HG03139 (cell line): ENCODE results near the gene EPS8L3.
"Not testable (repeated sequence)": the region's sequence is repeated elsewhere in the genome, so short reads cannot be mapped to it uniquely, and the experiment has no call there.

Experiments used
- ATAC-seq: cut with Tn5 transposase; IDR thresholded peaks from one replicate; pipeline ENCODE4 v1.9.1; 2021; ENCODE audit not compliant: unreplicated experiment

The EPS8L3 gene

GRCh38 chr1:109763646-109764415 is at the start of gene EPS8L3:
Gene EPS8L3, minus strand, starts transcription at chr1:109763923. Its CDS starts 2,174 bp downstream, at chr1:109761749.
- ATAC-seq, result no peak

- ATAC-seq, result no peak
These were observed 49.1 kb upstream of the EPS8L3 start for GRCh38 chr1:109812691-109813393.

- ATAC-seq, result no peak
These were observed 45.0 kb upstream of the EPS8L3 start for GRCh38 chr1:109808703-109809102.

GRCh38 chr1:109807822-109808680 is 44.3 kb upstream of the EPS8L3 start:
- no peak for ATAC-seq

DNA sequence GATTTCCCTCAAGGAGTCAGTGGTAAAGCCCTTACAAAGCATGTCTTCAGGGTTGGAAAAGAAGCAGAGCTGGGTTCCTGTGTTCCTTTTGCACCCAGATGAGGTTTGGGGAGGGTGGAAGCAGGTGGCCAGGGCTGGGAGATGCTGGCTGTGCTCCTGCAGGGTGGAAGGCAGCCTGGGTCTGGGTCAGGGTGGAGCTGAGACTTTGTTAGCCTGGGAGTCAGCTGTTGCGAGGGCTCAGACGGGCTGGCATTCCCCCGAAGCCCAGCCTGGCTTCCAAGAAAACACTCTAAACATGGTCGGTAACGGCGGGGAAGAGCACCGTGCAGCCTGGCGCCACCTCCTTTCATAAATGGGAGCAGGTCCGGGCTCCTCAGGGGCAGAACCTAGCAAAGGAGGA is 43.7 kb upstream of the EPS8L3 start:
- ATAC-seq, result no peak

GRCh38 chr1:109806733-109807400 is 43.1 kb upstream of the EPS8L3 start:
- no peak for ATAC-seq

- no peak for ATAC-seq
These were observed 41.9 kb upstream of the EPS8L3 start for GRCh38 chr1:109805486-109806165.

- ATAC-seq, result no peak
These were observed 40.9 kb upstream of the EPS8L3 start for GRCh38 chr1:109804660-109805059.

DNA sequence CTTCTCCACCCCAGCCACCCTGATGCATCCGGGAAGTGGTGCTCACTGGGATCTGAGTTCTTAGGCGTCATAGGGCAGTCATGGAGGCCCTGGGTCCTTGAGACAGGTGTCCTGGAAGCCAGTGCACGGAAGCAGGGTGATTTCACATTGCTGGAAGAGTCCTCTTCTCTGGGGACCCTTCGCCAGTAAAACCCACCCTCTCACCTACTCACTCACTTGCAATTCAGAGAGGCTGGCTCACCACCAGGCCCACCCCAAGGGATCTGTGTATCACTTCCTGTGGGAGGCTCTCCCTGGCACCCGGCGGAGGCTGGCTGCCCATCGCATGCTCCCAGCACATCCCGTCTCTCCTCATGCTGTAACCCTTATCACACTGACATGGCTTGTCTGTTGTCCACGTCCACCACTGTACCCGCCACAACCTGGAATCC is 40.2 kb upstream of the EPS8L3 start:
- ATAC-seq, result no peak

DNA sequence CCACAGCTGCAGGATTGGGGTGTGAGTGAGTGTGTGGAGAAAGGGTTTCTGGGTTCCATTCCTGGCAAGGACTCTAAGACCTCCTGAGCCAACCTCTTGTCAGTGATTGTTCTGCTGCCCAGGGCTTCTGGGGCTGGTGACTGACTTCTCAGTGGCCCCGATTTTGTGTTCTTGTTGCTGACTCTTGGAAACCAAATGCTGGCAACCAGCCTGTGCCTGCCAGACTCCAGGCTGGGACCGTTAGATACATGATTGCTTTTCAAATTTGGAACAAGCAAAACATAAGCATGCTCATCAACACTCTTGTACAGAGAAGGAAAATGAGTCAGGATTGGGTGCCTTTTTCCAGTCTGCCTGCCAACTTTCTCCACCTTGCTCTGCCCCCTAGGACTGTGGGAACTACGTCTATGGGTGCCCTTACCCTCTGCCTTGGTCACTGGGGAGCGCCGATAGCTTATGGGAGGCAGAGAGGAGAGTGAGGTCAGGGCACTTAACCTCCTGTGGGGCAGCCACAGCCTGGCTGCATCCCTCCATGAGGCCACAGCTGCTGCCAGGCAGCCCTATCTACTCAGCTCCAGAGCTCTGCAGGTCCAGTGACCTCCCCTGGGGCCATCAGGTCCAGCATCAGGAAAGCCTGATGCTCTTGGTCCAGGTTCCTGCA is 39.3 kb upstream of the EPS8L3 start:
- ATAC-seq, result no peak

GRCh38 chr1:109802136-109802900 is 38.6 kb upstream of the EPS8L3 start:
- no peak for ATAC-seq

- no peak for ATAC-seq
These were observed 38.0 kb upstream of the EPS8L3 start for GRCh38 chr1:109801791-109802135.

DNA sequence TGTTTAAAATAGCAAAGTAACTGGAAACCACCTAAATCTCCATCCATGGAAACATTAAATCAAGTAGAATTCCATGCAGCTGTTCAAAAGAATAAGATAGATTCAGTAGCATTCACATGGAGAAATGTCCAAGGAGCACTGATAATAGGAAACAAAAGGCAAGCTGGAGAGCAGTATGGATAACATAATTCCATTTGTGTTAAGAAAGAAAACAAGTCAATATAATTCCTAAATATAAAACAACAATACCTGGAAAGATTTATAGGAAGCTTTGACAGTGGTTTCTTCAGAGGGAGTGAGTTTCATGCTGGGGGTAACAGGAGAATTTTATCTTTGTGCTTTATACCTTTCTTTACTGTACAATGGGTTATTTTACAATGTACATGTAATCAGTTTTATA is 36.6 kb upstream of the EPS8L3 start:
- ATAC-seq, result no peak

DNA sequence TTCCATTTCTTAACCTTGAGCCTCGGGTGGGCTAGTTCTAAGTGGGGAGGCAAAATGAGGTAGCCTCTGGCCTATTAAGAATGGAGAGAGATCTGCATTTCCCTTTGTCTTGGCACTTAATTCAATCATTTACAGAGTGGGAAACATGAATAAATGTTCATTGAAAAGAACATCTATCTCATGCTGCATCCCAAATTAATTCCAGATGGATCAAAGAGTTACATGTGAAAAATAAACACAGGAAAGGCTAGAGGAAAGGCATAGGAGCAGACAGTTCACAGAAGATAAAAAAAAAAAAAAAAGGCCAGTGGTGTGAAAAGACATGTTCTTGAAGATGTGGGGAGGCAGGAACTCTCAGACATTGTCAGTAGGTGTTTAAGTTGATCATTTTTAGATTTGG is 35.7 kb upstream of the EPS8L3 start:
- no peak for ATAC-seq

GRCh38 chr1:109797303-109797595 is 33.5 kb upstream of the EPS8L3 start:
- ATAC-seq, result not testable (repeated sequence)

DNA sequence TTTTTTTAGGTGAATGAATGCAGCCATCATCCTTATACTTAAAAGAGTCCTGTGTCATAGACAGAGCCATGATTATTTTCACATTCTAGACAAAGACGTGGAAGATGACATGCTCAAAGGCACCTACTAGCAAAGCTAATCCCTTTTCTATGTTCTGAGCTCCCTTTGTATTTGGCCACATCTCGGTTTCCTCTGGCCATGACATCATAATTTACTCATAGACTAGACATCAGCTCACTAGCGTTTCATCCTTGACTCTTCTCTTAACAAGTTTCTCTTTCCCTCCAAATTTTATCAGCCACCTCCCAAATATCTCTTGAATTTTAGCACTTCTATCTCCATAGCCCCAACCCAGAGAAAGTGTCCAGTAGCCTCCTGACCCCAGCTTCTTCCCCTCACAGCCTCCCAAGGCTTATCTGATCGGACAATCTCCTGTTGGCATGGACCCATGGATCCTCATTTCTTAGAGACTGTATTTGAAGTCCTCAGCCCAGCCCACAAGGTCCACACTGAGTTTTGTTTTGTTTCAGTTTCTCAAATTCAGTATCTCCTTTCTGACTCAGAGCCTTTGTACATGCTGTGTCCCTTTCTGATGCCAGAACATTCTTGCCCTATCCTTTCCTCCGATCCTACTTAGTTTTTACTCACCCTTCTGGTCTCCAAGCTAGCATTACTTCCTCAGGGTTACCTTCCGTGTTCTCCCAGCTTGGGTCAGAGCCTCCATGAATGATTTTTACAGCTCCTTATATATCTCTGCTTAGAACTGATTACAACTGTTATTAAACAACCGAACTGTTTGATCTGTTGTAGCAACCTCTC is 33.0 kb upstream of the EPS8L3 start:
- no peak for ATAC-seq

DNA sequence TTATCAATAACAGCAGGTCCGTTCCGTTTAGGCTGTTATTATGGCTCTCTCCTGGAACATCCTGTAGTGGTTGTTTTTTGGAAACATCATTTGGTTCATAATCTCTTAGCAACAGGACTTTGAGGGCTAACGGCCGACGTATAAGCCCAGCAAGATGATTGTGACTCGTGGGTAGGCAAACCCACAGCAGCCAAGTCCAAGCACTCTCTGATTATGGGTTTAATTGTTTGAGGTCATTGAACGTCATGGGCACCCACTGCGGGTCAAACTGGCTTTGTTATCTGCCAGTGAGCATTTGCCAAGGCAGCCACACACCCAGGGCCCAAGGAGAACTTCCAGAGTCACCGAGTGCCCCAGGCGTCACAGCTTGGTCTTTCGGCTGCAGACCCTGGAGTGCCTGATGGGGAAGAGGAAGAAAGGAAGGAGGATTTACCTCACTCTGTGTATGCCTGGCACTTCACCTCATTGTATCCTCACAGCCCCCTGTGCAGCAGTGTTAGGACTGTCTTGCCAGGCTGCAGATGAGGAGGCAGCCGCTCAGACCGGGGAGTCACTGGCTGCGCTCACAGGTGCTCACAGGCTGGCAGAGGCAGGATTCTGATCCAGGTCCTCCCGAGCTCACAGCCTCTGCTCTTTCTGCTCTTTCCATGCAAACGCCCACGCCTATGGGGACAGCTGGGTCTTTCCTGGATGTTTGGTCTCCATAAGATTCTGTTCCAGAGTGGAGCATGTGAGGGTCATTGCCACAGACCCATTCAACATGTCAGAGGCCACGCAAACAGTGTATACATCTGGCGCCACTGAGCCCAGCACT is 30.8 kb upstream of the EPS8L3 start:
- ATAC-seq, result no peak
